K562 (cell line): ENCODE measurements around the gene BMP4. TPM values are rescaled to one million over a fixed set of nuclear protein-coding genes. Genes with fewer than 3 reads are reported as not detected.

Source experiments
- ATAC-seq: fragments of 200-7000 bp; cut with Tn5 transposase; 3 replicates; pipeline ENCODE4 v1.9.1; 2020; ENCODE audit warnings: moderate library complexity
- BruUV-seq: library from RNA; stranded (reverse); fragments of 400-500 nt; replicated peaks from 2 replicates; lab custom pipeline; 2021; lab: Mats Ljungman, UMichigan
- CTCF ChIA-PET: fragments of 300-600 bp; formaldehyde crosslinking; extraction: SDS; loops from one replicate; lab custom pipeline; 2021; ENCODE audit warnings: low intra/inter-chr PET ratio; lab: Yijun Ruan, JAX
- POLR2A ChIA-PET: fragments of 300-600, 350-650 bp; sonication (Branson Sonifier 250); formaldehyde crosslinking; extraction: SDS; loops from one replicate; lab custom pipeline; 2021; ENCODE audit warnings: antibody characterized with exemption, inconsistent platforms; lab: Yijun Ruan, JAX
- DNase-seq, 4 experiments: peaks; one replicate each; pipeline versions ENCODE4 v3.0.0 to v3.0.0-alpha.2; 2011 to 2018; ENCODE audit warnings: low spot score in 3 of 4, mixed read lengths in 3 of 4; ENCODE audit errors: extremely low read depth in 1 of 4
- FAIRE-seq: peaks from 2 replicates; lab custom pipeline; 2011; peaks lifted over from hg19 to GRCh38; lab: Jason Lieb, UNC
- H2AFZ ChIP-seq: 2 replicates; pipeline ENCODE4 v1.6.0; 2011; ENCODE audit warnings: low read depth, low read length, control low read depth, inconsistent platforms
- H3K27ac ChIP-seq: fragments of 200-600 bp; 3 replicates; pipeline ENCODE4 v1.8.0; 2011; ENCODE audit warnings: low read depth, mild to moderate bottlenecking, control low read depth, inconsistent platforms, low read length, moderate library complexity, mixed read lengths; ENCODE audit errors: extremely low read depth
- H3K27me3 ChIP-seq, 2 experiments: fragments of 300-600 bp in 1 of 2; 2 replicates in 1 of 2; 3 replicates in 1 of 2; pipeline versions ENCODE4 v1.6.0 to v1.8.0; 2011; ENCODE audit warnings: inconsistent platforms in 2 of 2, low read length in 2 of 2, mild to moderate bottlenecking in 1 of 2, mixed read lengths in 1 of 2, moderate library complexity in 1 of 2; ENCODE audit not compliant: control insufficient read depth in 2 of 2, insufficient read depth in 2 of 2
- H3K36me3 ChIP-seq: fragments of 300-600 bp; 3 replicates; pipeline ENCODE4 v1.8.0; 2011; ENCODE audit warnings: mild to moderate bottlenecking, low read length, inconsistent platforms; ENCODE audit not compliant: control insufficient read depth, insufficient read depth
- H3K4me1 ChIP-seq, 2 experiments: fragments of 200-600 bp in 1 of 2; replicated peaks in 1 of 2; 2 replicates in 1 of 2; 3 replicates in 1 of 2; pipeline versions ENCODE4 v1.5.1 to v1.8.0; 2011; ENCODE audit warnings: inconsistent platforms in 2 of 2, low read length in 2 of 2, mild to moderate bottlenecking in 1 of 2, mixed read lengths in 1 of 2, moderate library complexity in 1 of 2; ENCODE audit not compliant: control insufficient read depth in 2 of 2, insufficient read depth in 2 of 2
- H3K4me2 ChIP-seq: 2 replicates; pipeline ENCODE4 v1.6.1; 2011; ENCODE audit warnings: low read length, control low read depth, inconsistent platforms, mixed read lengths; ENCODE audit not compliant: insufficient read depth
- H3K4me3 ChIP-seq: fragments of 200-600 bp; sonication (generic), shearing (Covaris generic); 2 replicates; pipeline ENCODE4 v1.5.1; 2016; ENCODE audit warnings: control low read depth, inconsistent platforms
- H3K79me2 ChIP-seq: fragments of 200-600 bp; 3 replicates; pipeline ENCODE4 v1.8.0; 2011; ENCODE audit warnings: low read length, inconsistent platforms; ENCODE audit not compliant: control insufficient read depth, insufficient read depth
- H3K9ac ChIP-seq, 2 experiments: 2 replicates each; pipeline versions ENCODE4 v1.6.0 to v1.6.1; 2011; ENCODE audit warnings: low read depth in 2 of 2, low read length in 2 of 2, control low read depth in 1 of 2, inconsistent platforms in 1 of 2, mild to moderate bottlenecking in 1 of 2, mixed read lengths in 1 of 2; ENCODE audit not compliant: insufficient read depth in 1 of 2
- H3K9me1 ChIP-seq: one replicate; pipeline ENCODE4 v1.6.0; 2011; ENCODE audit warnings: inconsistent platforms, mild to moderate bottlenecking, low read length, moderate library complexity; ENCODE audit not compliant: control insufficient read depth, insufficient read depth
- H3K9me3 ChIP-seq: replicated peaks from 2 replicates; pipeline ENCODE4 v1.5.1; 2011; ENCODE audit warnings: low read depth, low read length, inconsistent platforms; ENCODE audit not compliant: control insufficient read depth, insufficient read depth
- H4K20me1 ChIP-seq: replicated peaks from 2 replicates; pipeline ENCODE4 v1.6.1; 2011; ENCODE audit warnings: low read length, inconsistent platforms, mixed read lengths; ENCODE audit not compliant: control insufficient read depth, insufficient read depth
- DMBX1 ChIP-seq: fragments of 250-450 bp; sonication (Bioruptor Pico); IDR thresholded peaks from 2 replicates; pipeline ENCODE4 v1.8.0; 2022; ENCODE audit warnings: inconsistent platforms, mild to moderate bottlenecking, moderate library complexity, borderline replicate concordance
- EWSR1 ChIP-seq: fragments of 450-650 bp; IDR thresholded peaks from 2 replicates; pipeline ENCODE4 v1.6.1; 2018; ENCODE audit warnings: borderline replicate concordance, mild to moderate bottlenecking, low read depth, moderate library complexity; ENCODE audit not compliant: partially characterized antibody
- FOXK2 ChIP-seq, 2 experiments: fragments of 450-650 bp; IDR thresholded peaks in 1 of 2; conservative IDR thresholded peaks in 1 of 2; 2 replicates each; pipeline ENCODE4 v1.6.1; 2016; ENCODE audit warnings: low read depth in 2 of 2, mild to moderate bottlenecking in 1 of 2
- FOXP1 ChIP-seq: sonication (generic); formaldehyde crosslinking; IDR thresholded peaks from 2 replicates; pipeline ENCODE4 v1.8.0; 2022; ENCODE audit warnings: mild to moderate bottlenecking, missing genetic modification reagents
- KDM2B ChIP-seq: fragments of 250-450 bp; sonication (Bioruptor Pico); IDR thresholded peaks from 2 replicates; pipeline ENCODE4 v1.8.0; 2021; ENCODE audit warnings: mild to moderate bottlenecking, moderate library complexity
- LCOR ChIP-seq: sonication (generic); formaldehyde crosslinking; IDR thresholded peaks from 2 replicates; pipeline ENCODE4 v1.8.0; 2022; ENCODE audit warnings: mild to moderate bottlenecking, missing genetic modification reagents
- NR4A1 ChIP-seq, 2 experiments: fragments of 250-450 bp in 1 of 2; fragments of 450-650 bp in 1 of 2; sonication (Bioruptor Pico) in 1 of 2; IDR thresholded peaks; 2 replicates each; pipeline versions ENCODE4 v1.4.0 to v1.6.1; 2016 to 2020; ENCODE audit warnings: mild to moderate bottlenecking in 2 of 2, missing compliant biosample characterization in 1 of 2, missing genetic modification characterization in 1 of 2, moderate library complexity in 1 of 2
- PHTF2 ChIP-seq: fragments of 250-450 bp; sonication (Bioruptor Pico); IDR thresholded peaks from 2 replicates; pipeline ENCODE4 v1.5.0; 2021; ENCODE audit warnings: mild to moderate bottlenecking
- POLR2AphosphoS5 ChIP-seq: IDR thresholded peaks from 2 replicates; pipeline ENCODE4 v1.6.1; 2011; ENCODE audit warnings: mild to moderate bottlenecking, low read depth, low read length, moderate library complexity; ENCODE audit not compliant: control insufficient read depth, insufficient read depth
- TAF9B ChIP-seq: fragments of 450-650 bp; IDR thresholded peaks from 2 replicates; pipeline ENCODE4 v1.6.1; 2018; ENCODE audit warnings: mild to moderate bottlenecking; ENCODE audit not compliant: partially characterized antibody
- ZKSCAN1 ChIP-seq: fragments of 150-350 bp; IDR thresholded peaks from 2 replicates; pipeline ENCODE4 v1.6.1; 2016; ENCODE audit warnings: low read depth, low read length
- ZKSCAN3 ChIP-seq: fragments of 250-450 bp; sonication (Bioruptor Pico); IDR thresholded peaks from 2 replicates; pipeline ENCODE4 v1.4.0; 2020
- ZNF146 ChIP-seq: IDR thresholded peaks from one replicate; pipeline ENCODE4 v1.6.1; 2018; ENCODE audit warnings: missing compliant biosample characterization; ENCODE audit not compliant: unreplicated experiment
- ZNF24 ChIP-seq: fragments of 450-650 bp; IDR thresholded peaks from 2 replicates; pipeline ENCODE4 v1.6.1; 2016
- WGBS: fragments of 100-300 bp; shearing (Covaris generic); methylation state at CpG from one replicate; pipeline ENCODE4 v1.1.6; 2016; ENCODE audit warnings: low coverage, mixed read lengths; ENCODE audit not compliant: insufficient coverage; ENCODE audit errors: missing lambda C conversion rate; 5-methylcytosine and 5-hydroxymethylcytosine counted together
- in situ Hi-C: fragments of 300-500 bp; cut with MboI; formaldehyde crosslinking; loops from 4 replicates; pipeline ENCODE4 v1.15.0; 2018; ENCODE audit warnings: inconsistent platforms, mixed read lengths
- intact Hi-C: fragments of 100-400 bp; cut with micrococcal nuclease; formaldehyde crosslinking; loops from 2 replicates; pipeline ENCODE4 v1.14.2; 2022
- polyA plus RNA-seq, 8 experiments: library from polyadenylated mRNA; depleted of rRNA in 4 of 8; stranded (reverse) in 5 of 8; unstranded in 3 of 8; fragments of >200 nt; fragmentation: Nextera tagmentation in 2 of 8; fragmentation: Illumina TruSeq in 1 of 8; extraction: Ambion mirVana in 2 of 8; extraction: Trizol in 1 of 8; gene quantifications; 2 replicates each; pipeline versions ENCODE4 v1.2.1 to v1.2.3, GENCODE V29; 2011 to 2014; ENCODE audit warnings: inconsistent platforms in 1 of 8, missing spikeins in 1 of 8
- total RNA-seq, 7 experiments: library from RNA; depleted of rRNA in 6 of 7; stranded (reverse); fragments of >200 nt in 6 of 7; fragmentation: Illumina TruSeq in 2 of 7; extraction: Trizol in 2 of 7; gene quantifications; 2 replicates each; pipeline versions ENCODE4 v1.2.1 to v1.2.3, GENCODE V29; 2011 to 2021; ENCODE audit warnings: low replicate concordance in 1 of 7
- TF ChIP-seq, protein P1 (sequence below): fragments of 250-450 bp; sonication (Bioruptor Pico); IDR thresholded peaks from 2 replicates; pipeline ENCODE4 v1.4.0; 2020

BMP4 gene
- total and polyA plus RNA-seq, 9 of the 15 experiments (the other 6 are each of a cell fraction or from before 2014, with no cell fraction given) = not detected

DNA sequence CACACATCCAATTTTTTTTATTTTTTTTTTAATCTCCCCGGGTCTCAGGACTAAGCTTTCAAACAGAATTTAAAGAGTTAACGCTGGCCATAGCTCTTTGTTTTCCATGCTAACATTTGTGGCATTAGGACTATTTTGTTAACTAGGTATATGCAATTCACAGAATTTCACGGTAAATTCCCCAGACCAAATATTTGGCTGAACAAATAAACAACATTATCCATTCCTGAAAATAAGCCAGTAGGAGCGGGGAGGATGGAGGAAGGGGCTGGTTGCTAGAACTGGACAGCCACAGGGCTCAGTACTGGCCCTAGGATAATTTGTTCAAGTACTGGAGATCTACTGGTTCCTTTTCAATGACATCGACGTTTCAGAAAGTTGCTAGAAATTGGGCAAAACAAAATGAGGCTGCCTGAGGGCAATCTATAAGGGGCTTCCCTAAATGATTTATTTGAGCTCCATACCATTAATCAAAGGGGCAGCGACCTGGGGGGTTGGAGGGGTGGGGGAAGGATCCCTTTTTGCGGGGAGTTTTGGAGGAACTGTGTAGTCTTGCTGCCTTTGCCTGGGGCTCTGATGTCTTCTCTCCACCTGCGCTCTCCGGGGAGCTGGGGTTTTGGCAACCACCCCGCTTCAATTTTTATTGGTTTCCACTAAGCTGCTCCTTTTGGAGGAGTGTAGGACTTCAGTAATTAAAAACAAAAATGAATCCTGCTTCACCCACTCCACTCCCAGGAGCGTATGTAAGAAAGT lies 9.0 kb downstream of the BMP4 start:
- POLR2A ChIA-PET = no interaction called here
- WGBS = 2% methylated on average over 8 of the region's 12 CpGs
- no peaks in the 10 kb centered on the region for H4K20me1 ChIP-seq
- CTCF ChIA-PET = interaction anchor here (0.6 kb wide), 1 partner anchor 22 kb away, joined by 3 read pairs; no protein-coding TSS in a partner anchor
- no peak overlapping the region for H3K27ac ChIP-seq
- TF ChIP-seq POLR2AphosphoS5 (no peak), EWSR1 (no peak)
- H2AFZ ChIP-seq = no peak overlapping the region
- BruUV-seq = no TSS peak
- H3K9me3 ChIP-seq = no peaks in the 10 kb centered on the region
- in situ Hi-C loops = no loop called here
- H3K36me3 ChIP-seq = no peaks in the 10 kb centered on the region
- no peak overlapping the region for H3K9ac ChIP-seq
- H3K9me1 ChIP-seq = no peaks in the 10 kb centered on the region
- DNase-seq = no peak
- intact Hi-C loops = no loop called here
- no peak for ATAC-seq
- no peak overlapping the region for H3K4me3 ChIP-seq
- H3K4me1 ChIP-seq = no peaks in the 10 kb centered on the region
- no peak for FAIRE-seq
- H3K27me3 ChIP-seq = peaks cover 0 to 8% of the 10 kb centered on the region in 2 experiments; a peak in 2 of 5 replicates
- H3K79me2 ChIP-seq = no peaks in the 10 kb centered on the region
- no peak overlapping the region for H3K4me2 ChIP-seq

GRCh38 chr14:53947094-53947445 lies 9.6 kb downstream of the BMP4 start:
- no peak overlapping the region for H3K4me3 ChIP-seq
- CTCF ChIA-PET = interaction anchor here (0.6 kb wide), 1 partner anchor 21 kb away, joined by 3 read pairs; no protein-coding TSS in a partner anchor
- no peak overlapping the region for H3K9ac ChIP-seq
- POLR2A ChIA-PET = no interaction called here
- DNase-seq (no peak), FAIRE-seq (no peak), ATAC-seq (no peak)
- no peaks in the 10 kb centered on the region for H3K36me3 ChIP-seq
- H3K9me1 ChIP-seq = no peaks in the 10 kb centered on the region
- intact Hi-C loops (no loop called here), in situ Hi-C loops (no loop called here)
- H3K27me3 ChIP-seq = peaks cover 0 to 5% of the 10 kb centered on the region in 2 experiments; a peak in 2 of 5 replicates
- H4K20me1 ChIP-seq = no peaks in the 10 kb centered on the region
- H3K27ac ChIP-seq = no peak overlapping the region
- no peaks in the 10 kb centered on the region for H3K9me3 ChIP-seq
- H2AFZ ChIP-seq = no peak overlapping the region
- H3K79me2 ChIP-seq = no peaks in the 10 kb centered on the region
- WGBS = 7% methylated on average over 4 of the region's 12 CpGs
- H3K4me2 ChIP-seq = no peak overlapping the region
- no TSS peak for BruUV-seq
- H3K4me1 ChIP-seq = no peaks in the 10 kb centered on the region
- no peak for TF ChIP-seq FOXK2 (conservative IDR thresholded peaks at IDR 0.05 in 1 of 2, IDR thresholded peaks at IDR 0.05 in 1 of 2; ENCODE audit: low read depth in 2 of 2)
- TF ChIP-seq PHTF2 (CRISPR knock-in tag) = no peak
- no peak for TF ChIP-seq ZKSCAN1
- no peak for TF ChIP-seq LCOR (CRISPR knock-in tag)
- TF ChIP-seq ZKSCAN3 (CRISPR knock-in tag) = no peak
- no peak for TF ChIP-seq TAF9B
- TF ChIP-seq KDM2B (CRISPR knock-in tag) = no peak
- TF ChIP-seq, protein P1, sequence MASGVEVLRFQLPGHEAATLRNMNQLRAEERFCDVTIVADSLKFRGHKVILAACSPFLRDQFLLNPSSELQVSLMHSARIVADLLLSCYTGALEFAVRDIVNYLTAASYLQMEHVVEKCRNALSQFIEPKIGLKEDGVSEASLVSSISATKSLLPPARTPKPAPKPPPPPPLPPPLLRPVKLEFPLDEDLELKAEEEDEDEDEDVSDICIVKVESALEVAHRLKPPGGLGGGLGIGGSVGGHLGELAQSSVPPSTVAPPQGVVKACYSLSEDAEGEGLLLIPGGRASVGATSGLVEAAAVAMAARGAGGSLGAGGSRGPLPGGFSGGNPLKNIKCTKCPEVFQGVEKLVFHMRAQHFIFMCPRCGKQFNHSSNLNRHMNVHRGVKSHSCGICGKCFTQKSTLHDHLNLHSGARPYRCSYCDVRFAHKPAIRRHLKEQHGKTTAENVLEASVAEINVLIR = no peak
- no peak for TF ChIP-seq NR4A1 (CRISPR knock-in tag; IDR thresholded peaks at IDR 0.05)
- no peak for TF ChIP-seq NR4A1 (tag; IDR thresholded peaks at IDR 0.05)
- TF ChIP-seq ZNF146 (CRISPR knock-in tag) = no peak
- TF ChIP-seq FOXP1 = no peak
- no peak for TF ChIP-seq ZNF24
- no peak for TF ChIP-seq DMBX1 (CRISPR knock-in tag)
